ENCODE measurements around the gene BCR.

The BCR gene

DNA sequence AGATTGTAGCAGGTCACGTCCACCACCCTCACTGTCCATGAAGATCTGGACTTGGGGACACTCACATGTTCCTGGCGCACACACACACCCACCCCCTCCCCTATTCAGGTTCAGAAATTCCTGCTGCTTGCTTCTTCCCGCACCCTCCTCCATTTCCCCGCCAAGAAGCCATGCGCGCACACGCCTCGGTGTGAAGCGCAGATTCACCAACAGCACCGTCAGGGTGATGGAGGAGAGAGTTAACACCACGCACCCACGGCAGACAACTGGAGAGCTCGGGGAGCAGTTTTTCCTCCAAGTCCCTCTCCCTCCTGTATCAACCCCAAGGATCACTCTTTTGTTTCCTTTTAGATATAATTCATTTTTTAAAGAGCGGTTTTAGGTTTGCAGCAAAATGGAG is 113.4 kb downstream of the BCR start:
- Histone ChIP-seq H3K9ac (ENCODE audit: insufficient read length, low read depth) (no peak overlapping the region), H3K27me3 (ENCODE audit: insufficient read depth, insufficient read length) (no peaks in the 10 kb centered on the region), H3K4me1 (ENCODE audit: insufficient read depth, insufficient read length) (no peaks in the 10 kb centered on the region), H3K36me3 (ENCODE audit: insufficient read depth, insufficient read length, low read length) (peaks cover 74% of the 10 kb centered on the region), H3K4me3 (ENCODE audit: insufficient read length, low read depth) (no peak overlapping the region), H3K9me3 (ENCODE audit: insufficient read depth, low read length) (no peaks in the 10 kb centered on the region)
- no peak for TF ChIP-seq ZNF274 (IDR thresholded peaks at IDR 0.05; ENCODE audit: low read depth, low read length)
- no peak for TF ChIP-seq SUZ12 (IDR thresholded peaks at IDR 0.05; ENCODE audit: extremely low read depth, insufficient read depth, insufficient read length)
- TF ChIP-seq YY1 (IDR thresholded peaks at IDR 0.05; ENCODE audit: insufficient read depth, insufficient read length): no peak
- no peak for DNase-seq (ENCODE audit: low read depth, low spot score)

DNA sequence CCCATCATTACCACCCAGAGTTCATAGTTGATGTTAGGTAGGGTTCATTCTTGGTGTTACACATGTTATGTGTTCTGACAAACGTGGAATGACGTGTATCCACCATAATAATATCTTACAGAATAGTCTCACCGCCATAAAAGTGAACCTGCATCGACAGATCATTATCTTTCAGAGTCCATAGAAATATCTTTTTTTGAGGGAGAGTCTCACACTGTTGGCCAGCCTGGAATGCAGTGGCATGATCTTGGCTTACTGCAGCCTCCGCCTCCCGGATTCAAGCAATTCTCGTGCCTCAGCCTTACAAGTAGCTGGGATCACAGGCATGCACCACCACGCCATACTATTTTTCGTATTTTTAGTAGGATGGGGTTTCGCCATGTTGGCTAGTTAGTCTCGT is 113.9 kb downstream of the BCR start:
- no peak overlapping the region for H3K9ac ChIP-seq (ENCODE audit: insufficient read length, low read depth)
- no peak for DNase-seq (ENCODE audit: low read depth, low spot score)
- H3K4me1 ChIP-seq (ENCODE audit: insufficient read depth, insufficient read length): no peaks in the 10 kb centered on the region
- no peaks in the 10 kb centered on the region for H3K27me3 ChIP-seq (ENCODE audit: insufficient read depth, insufficient read length)
- no peaks in the 10 kb centered on the region for H3K9me3 ChIP-seq (ENCODE audit: insufficient read depth, low read length)
- H3K36me3 ChIP-seq (ENCODE audit: insufficient read depth, insufficient read length, low read length): peaks cover 72% of the 10 kb centered on the region
- H3K4me3 ChIP-seq (ENCODE audit: insufficient read length, low read depth): no peak overlapping the region
- no peak for TF ChIP-seq SUZ12 (IDR thresholded peaks at IDR 0.05; ENCODE audit: extremely low read depth, insufficient read depth, insufficient read length)
- TF ChIP-seq ZNF274 (IDR thresholded peaks at IDR 0.05; ENCODE audit: low read depth, low read length): no peak
- TF ChIP-seq YY1 (IDR thresholded peaks at IDR 0.05; ENCODE audit: insufficient read depth, insufficient read length): no peak

DNA sequence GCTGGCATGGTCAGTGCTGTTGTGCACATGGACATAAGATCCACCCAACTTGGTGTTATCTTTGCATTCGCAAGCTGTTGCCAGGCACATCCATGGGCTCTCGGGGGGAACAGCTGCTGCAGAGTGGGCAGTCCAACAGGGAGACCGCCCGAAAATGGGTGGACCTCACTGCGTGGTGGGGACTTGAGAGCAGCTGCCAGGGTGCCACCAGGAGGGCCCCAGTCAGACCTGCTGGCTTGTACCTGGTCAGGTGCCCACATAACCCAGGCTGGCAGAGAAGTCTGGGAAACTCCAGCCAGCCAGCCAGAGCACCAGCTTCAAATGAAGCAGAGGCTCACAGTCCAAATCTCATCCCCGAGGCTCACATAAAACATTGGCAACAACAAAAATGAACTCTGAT is 120.2 kb downstream of the BCR start:
- Histone ChIP-seq H3K4me1 (ENCODE audit: insufficient read depth, insufficient read length) (no peaks in the 10 kb centered on the region), H3K4me3 (ENCODE audit: insufficient read length, low read depth) (no peak overlapping the region), H3K27me3 (ENCODE audit: insufficient read depth, insufficient read length) (no peaks in the 10 kb centered on the region), H3K9me3 (ENCODE audit: insufficient read depth, low read length) (no peaks in the 10 kb centered on the region), H3K36me3 (ENCODE audit: insufficient read depth, insufficient read length, low read length) (peaks cover 53% of the 10 kb centered on the region), H3K9ac (ENCODE audit: insufficient read length, low read depth) (no peak overlapping the region)
- DNase-seq (ENCODE audit: low read depth, low spot score): no peak
- no peak for TF ChIP-seq ZNF274 (IDR thresholded peaks at IDR 0.05; ENCODE audit: low read depth, low read length)

DNA sequence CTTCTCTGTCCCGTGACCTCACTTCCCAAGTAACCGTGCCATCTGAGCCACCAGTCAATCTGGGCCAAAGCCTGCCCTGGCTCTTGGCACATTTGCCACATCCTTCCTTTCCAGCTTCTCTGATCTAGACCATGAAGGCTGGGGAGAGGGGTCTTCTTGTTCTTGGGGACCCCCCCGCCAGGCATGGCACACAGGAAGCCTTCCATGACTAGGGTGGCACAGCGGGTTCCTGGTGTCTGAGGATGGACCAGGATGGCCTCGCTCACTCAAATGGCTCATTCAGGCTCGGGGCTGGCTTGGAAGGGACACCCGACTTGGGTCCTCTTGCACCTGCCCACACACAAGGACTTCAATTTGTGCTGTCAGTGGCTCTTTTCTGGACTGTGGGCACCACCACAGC is 121.3 kb downstream of the BCR start:
- Histone ChIP-seq H3K4me3 (ENCODE audit: insufficient read length, low read depth) (no peak overlapping the region), H3K9me3 (ENCODE audit: insufficient read depth, low read length) (no peaks in the 10 kb centered on the region), H3K36me3 (ENCODE audit: insufficient read depth, insufficient read length, low read length) (peaks cover 50% of the 10 kb centered on the region), H3K27me3 (ENCODE audit: insufficient read depth, insufficient read length) (no peaks in the 10 kb centered on the region), H3K9ac (ENCODE audit: insufficient read length, low read depth) (no peak overlapping the region), H3K4me1 (ENCODE audit: insufficient read depth, insufficient read length) (no peaks in the 10 kb centered on the region)
- DNase-seq (ENCODE audit: low read depth, low spot score): no peak
- no peak for TF ChIP-seq ZNF274 (IDR thresholded peaks at IDR 0.05; ENCODE audit: low read depth, low read length)
- no peak for TF ChIP-seq YY1 (IDR thresholded peaks at IDR 0.05; ENCODE audit: insufficient read depth, insufficient read length)
- no peak for TF ChIP-seq SUZ12 (IDR thresholded peaks at IDR 0.05; ENCODE audit: extremely low read depth, insufficient read depth, insufficient read length)

DNA sequence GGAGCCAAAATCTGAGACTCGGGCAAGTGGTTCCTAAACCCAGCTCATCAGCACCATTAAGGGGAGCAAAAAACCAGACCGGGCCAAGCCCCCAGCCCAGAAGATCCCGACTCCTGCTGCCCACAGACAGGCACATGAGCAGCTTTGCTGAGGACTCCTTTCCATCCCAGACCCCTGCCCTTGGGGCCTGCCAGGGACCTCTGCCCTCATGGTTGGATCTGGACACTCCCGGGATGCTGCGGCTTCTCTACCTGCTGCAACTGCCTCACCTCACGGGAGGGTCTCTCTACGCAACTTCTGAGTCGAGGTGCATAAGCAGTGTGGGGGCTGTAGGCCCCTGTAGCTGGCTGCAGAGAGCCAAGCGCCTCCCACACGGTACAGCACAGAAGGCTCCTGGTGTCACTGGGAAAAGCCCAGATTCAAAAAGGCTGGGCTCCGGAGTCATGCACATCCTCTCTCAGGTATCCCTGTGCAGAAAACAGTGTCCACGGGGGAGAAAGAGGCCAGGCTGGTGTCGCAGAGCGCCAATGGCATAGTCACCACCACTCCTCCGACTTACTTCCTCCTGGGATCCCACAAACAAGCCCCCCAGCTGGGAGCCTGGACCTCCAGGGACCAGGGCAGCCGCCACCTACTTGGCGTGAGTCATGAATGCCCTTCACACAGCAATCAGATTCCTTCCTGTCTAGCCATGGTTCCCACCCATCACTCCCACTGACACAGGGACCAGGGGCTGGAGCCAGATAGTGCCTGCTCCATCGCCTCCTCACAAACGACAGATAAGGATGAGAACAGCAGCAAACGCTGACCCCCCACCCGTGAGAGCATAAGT is 122.1 kb downstream of the BCR start:
- Histone ChIP-seq H3K27me3 (ENCODE audit: insufficient read depth, insufficient read length) (no peaks in the 10 kb centered on the region), H3K4me1 (ENCODE audit: insufficient read depth, insufficient read length) (no peaks in the 10 kb centered on the region), H3K36me3 (ENCODE audit: insufficient read depth, insufficient read length, low read length) (peaks cover 48% of the 10 kb centered on the region), H3K9me3 (ENCODE audit: insufficient read depth, low read length) (no peaks in the 10 kb centered on the region), H3K9ac (ENCODE audit: insufficient read length, low read depth) (no peak overlapping the region), H3K4me3 (ENCODE audit: insufficient read length, low read depth) (no peak overlapping the region)
- TF ChIP-seq SUZ12 (IDR thresholded peaks at IDR 0.05; ENCODE audit: extremely low read depth, insufficient read depth, insufficient read length) (no peak), YY1 (IDR thresholded peaks at IDR 0.05; ENCODE audit: insufficient read depth, insufficient read length) (no peak), ZNF274 (IDR thresholded peaks at IDR 0.05; ENCODE audit: low read depth, low read length) (no peak)
- no peak for DNase-seq (ENCODE audit: low read depth, low spot score)

DNA sequence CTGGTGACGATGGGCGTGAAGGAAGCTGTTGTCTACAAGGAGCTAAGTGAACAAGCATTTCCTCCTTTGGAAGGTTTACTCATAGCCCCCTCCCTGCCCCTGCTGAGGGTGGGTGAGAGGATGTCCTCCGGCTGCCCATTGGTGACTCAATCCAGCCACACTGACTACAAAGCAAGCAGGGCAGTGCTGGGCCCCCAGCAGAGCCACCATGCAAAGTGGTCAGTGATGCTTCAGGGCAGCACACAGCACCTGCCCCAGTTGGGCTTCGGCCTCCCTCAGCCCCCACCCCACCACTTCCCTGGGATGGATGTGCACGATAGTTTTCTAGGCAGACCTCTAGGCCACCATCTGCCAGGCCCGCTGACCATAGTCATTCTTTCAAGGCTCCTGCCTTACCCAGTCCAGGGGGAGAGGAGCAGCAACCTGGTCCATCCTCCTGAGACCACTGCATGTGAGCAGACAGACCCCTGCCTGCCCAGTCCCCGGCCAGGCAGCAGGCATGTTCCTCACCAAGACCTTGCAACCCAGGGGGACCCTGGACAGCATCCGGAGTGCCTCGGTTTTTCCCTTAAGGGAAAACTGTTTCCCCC is 125.1 kb downstream of the BCR start:
- DNase-seq (ENCODE audit: low read depth, low spot score): no peak
- no peaks in the 10 kb centered on the region for H3K4me1 ChIP-seq (ENCODE audit: insufficient read depth, insufficient read length)

DNA sequence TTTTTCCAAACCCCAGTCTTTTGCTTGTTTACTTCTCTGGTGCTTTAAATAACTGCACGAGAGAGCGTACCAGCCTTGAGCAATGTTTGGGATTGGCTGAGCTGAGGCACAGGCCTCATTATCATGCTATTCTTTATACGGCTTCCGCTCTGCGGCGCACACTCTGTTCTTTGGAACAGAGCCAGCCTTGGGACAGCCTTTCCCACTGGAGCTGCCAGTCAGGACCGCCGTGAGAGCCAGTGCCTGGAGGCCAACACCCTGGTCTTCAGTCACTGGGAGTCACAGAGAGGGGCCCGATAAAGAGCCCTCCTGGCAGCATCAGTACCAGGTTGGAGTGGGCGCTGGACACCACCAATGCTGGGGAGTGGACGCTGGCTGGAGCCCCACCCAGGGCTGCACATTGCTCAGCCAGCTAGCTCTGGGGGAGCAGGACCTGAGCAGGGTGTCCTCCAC is 125.6 kb downstream of the BCR start:
- no peaks in the 10 kb centered on the region for H3K4me1 ChIP-seq (ENCODE audit: insufficient read depth, insufficient read length)
- H3K36me3 ChIP-seq (ENCODE audit: insufficient read depth, insufficient read length, low read length): peaks cover 24% of the 10 kb centered on the region
- no peaks in the 10 kb centered on the region for H3K9me3 ChIP-seq (ENCODE audit: insufficient read depth, low read length)
- TF ChIP-seq YY1 (IDR thresholded peaks at IDR 0.05; ENCODE audit: insufficient read depth, insufficient read length): no peak
- no peak for TF ChIP-seq SUZ12 (IDR thresholded peaks at IDR 0.05; ENCODE audit: extremely low read depth, insufficient read depth, insufficient read length)
- no peak for TF ChIP-seq ZNF274 (IDR thresholded peaks at IDR 0.05; ENCODE audit: low read depth, low read length)
- H3K9ac ChIP-seq (ENCODE audit: insufficient read length, low read depth): no peak overlapping the region
- DNase-seq (ENCODE audit: low read depth, low spot score): no peak
- no peak overlapping the region for H3K4me3 ChIP-seq (ENCODE audit: insufficient read length, low read depth)
- H3K27me3 ChIP-seq (ENCODE audit: insufficient read depth, insufficient read length): no peaks in the 10 kb centered on the region

More for the DNA sequence above, 125.1 kb downstream of the BCR start:
- Histone ChIP-seq H3K36me3 (ENCODE audit: insufficient read depth, insufficient read length, low read length) (peaks cover 28% of the 10 kb centered on the region), H3K4me3 (ENCODE audit: insufficient read length, low read depth) (no peak overlapping the region), H3K9ac (ENCODE audit: insufficient read length, low read depth) (no peak overlapping the region), H3K9me3 (ENCODE audit: insufficient read depth, low read length) (no peaks in the 10 kb centered on the region), H3K27me3 (ENCODE audit: insufficient read depth, insufficient read length) (no peaks in the 10 kb centered on the region)
- no peak for TF ChIP-seq ZNF274 (IDR thresholded peaks at IDR 0.05; ENCODE audit: low read depth, low read length)
- no peak for TF ChIP-seq SUZ12 (IDR thresholded peaks at IDR 0.05; ENCODE audit: extremely low read depth, insufficient read depth, insufficient read length)
- no peak for TF ChIP-seq YY1 (IDR thresholded peaks at IDR 0.05; ENCODE audit: insufficient read depth, insufficient read length)

Measured in NT2/D1 (cell line).